Stimulated activated CD8-positive, alpha-beta memory T cell treated with anti-CD3 and anti-CD28 coated beads, Interleukin-7, amount 100 ng/mL, for 24 hours (primary cell): ENCODE results near the gene SOWAHC.
"Not testable (repeated sequence)": the region's sequence is repeated elsewhere in the genome, so short reads cannot be mapped to it uniquely, and the experiment has no call there.

ENCODE experiments used
- DNase-seq: peaks from one replicate; pipeline ENCODE4 v3.0.0-alpha.2; 2020; ENCODE audit warnings: low read depth

Gene SOWAHC

GRCh38 chr2:109615637-109616144, 1.5 kb downstream of the SOWAHC start:
- no peak for DNase-seq

GRCh38 chr2:109616184-109616583, 2.0 kb downstream of the SOWAHC start:
- no peak for DNase-seq

GRCh38 chr2:109619032-109619615, 5.0 kb downstream of the SOWAHC start:
- no peak for DNase-seq

- DNase-seq, result no peak
Observed at GRCh38 chr2:109623297-109623696, 9.1 kb downstream of the SOWAHC start.

- DNase-seq, result no peak
Observed at GRCh38 chr2:109623923-109624322, 9.8 kb downstream of the SOWAHC start.

GRCh38 chr2:109624339-109624738, 10.2 kb downstream of the SOWAHC start:
- DNase-seq, result no peak

GRCh38 chr2:109628321-109628720, 14.2 kb downstream of the SOWAHC start:
- not testable (repeated sequence) for DNase-seq

GRCh38 chr2:109629867-109630266, 15.7 kb downstream of the SOWAHC start:
- DNase-seq, result no peak

- no peak for DNase-seq
Observed at GRCh38 chr2:109630441-109631430, 16.6 kb downstream of the SOWAHC start.

- DNase-seq, result no peak
Observed at GRCh38 chr2:109631741-109632140, 17.6 kb downstream of the SOWAHC start.

- no peak for DNase-seq
Observed at GRCh38 chr2:109632158-109632789, 18.1 kb downstream of the SOWAHC start.

GRCh38 chr2:109633284-109633961, 19.3 kb downstream of the SOWAHC start:
- no peak for DNase-seq

- DNase-seq, result no peak
Observed at GRCh38 chr2:109635426-109636304, 21.5 kb downstream of the SOWAHC start.

- DNase-seq, result no peak
Observed at GRCh38 chr2:109636317-109636716, 22.2 kb downstream of the SOWAHC start.

GRCh38 chr2:109637749-109638570, 23.8 kb downstream of the SOWAHC start:
- no peak for DNase-seq

GRCh38 chr2:109638795-109639194, 24.6 kb downstream of the SOWAHC start:
- no peak for DNase-seq

- DNase-seq, result not testable (repeated sequence)
Observed at GRCh38 chr2:109640000-109640399, 25.8 kb downstream of the SOWAHC start.

GRCh38 chr2:109644571-109645275, 30.6 kb downstream of the SOWAHC start:
- DNase-seq, result no peak

- DNase-seq, result no peak
Observed at GRCh38 chr2:109645412-109646184, 31.4 kb downstream of the SOWAHC start.
